A673 (cell line): ENCODE results near the gene PIGH.

Experiments
- EZH2 ChIP-seq: fragments of 200-600 bp; sonication (generic); IDR thresholded peaks from 2 replicates; pipeline ENCODE4 v1.6.1; 2017; ENCODE audit warnings: borderline replicate concordance, low read depth, mild to moderate bottlenecking, mixed read lengths, antibody characterized with exemption, low read length; ENCODE audit not compliant: poor library complexity, severe bottlenecking
- TF ChIP-seq, protein P1 (sequence below): fragments of 300-800, 200-600 bp; sonication (generic); conservative IDR thresholded peaks from 2 replicates; pipeline ENCODE4 v1.5.1; 2017; ENCODE audit warnings: low read depth, mild to moderate bottlenecking, antibody characterized with exemption, low read length, moderate library complexity, mixed read lengths

DNA sequence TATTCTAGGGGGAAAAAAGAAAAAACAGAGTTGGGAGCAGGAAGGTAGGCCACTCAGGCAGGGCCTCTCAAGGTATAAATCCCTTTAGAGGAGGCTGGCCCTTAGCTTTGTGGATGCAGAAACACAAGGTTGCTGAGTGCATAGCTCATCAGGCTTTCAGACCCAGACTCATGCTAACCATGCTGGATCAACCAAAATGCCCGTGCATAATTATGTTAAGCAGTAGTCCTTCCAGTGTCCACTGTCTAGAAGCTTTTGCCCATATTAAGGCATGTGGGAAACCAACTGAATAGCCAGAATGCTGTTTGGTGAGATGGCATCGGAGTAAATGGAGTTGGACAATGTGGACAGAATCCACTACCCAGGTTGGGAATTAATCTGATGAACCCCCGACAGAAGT is 38.6 kb upstream of the PIGH start:
- TF ChIP-seq, protein P1, sequence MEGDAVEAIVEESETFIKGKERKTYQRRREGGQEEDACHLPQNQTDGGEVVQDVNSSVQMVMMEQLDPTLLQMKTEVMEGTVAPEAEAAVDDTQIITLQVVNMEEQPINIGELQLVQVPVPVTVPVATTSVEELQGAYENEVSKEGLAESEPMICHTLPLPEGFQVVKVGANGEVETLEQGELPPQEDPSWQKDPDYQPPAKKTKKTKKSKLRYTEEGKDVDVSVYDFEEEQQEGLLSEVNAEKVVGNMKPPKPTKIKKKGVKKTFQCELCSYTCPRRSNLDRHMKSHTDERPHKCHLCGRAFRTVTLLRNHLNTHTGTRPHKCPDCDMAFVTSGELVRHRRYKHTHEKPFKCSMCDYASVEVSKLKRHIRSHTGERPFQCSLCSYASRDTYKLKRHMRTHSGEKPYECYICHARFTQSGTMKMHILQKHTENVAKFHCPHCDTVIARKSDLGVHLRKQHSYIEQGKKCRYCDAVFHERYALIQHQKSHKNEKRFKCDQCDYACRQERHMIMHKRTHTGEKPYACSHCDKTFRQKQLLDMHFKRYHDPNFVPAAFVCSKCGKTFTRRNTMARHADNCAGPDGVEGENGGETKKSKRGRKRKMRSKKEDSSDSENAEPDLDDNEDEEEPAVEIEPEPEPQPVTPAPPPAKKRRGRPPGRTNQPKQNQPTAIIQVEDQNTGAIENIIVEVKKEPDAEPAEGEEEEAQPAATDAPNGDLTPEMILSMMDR = no peak
- TF ChIP-seq EZH2 = no peak
